Adrenal gland (tissue), 5 donors: Measurements from ENCODE around the gene NXPH3.

ENCODE experiments used
- POLR2A ChIP-seq, 2 donors: fragments of 450-650 bp; IDR thresholded peaks; one replicate each; pipeline ENCODE4 v1.6.1; 2017; ENCODE audit warnings: antibody characterized with exemption in 2 of 2, mild to moderate bottlenecking in 2 of 2, moderate library complexity in 1 of 2
- TF ChIP-seq, protein P1 (sequence below), 6 experiments: fragments of 450-650 bp in 4 of 6; fragments of 200-600 bp in 2 of 6; sonication (generic) in 1 of 6; IDR thresholded peaks; 1 replicate in 5 of 6; 2 replicates in 1 of 6; pipeline versions ENCODE4 v1.5.1 to v1.8.0; 2016 to 2021; ENCODE audit warnings: antibody characterized with exemption in 6 of 6, mild to moderate bottlenecking in 2 of 6, moderate library complexity in 1 of 6
- donor health status: DM: no; HTN: no; CAD: no.

DNA sequence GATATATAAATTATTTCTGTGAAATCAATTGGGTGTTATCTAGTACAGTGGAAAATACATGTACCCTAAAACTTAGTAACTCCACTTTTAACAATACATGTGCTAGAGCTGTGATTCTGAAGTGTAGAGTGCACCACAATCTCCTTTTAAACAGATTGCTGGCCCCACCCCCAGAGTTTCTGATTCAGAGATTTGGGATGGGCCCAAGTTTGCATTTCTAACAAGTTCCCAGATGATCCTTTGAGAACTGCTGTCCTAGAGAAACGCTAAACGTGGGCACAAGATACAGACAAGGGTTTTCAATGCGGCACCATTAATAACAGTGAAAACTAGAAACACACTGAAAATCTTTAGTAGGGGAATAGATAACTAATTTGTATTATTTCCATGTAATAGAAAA, 49.2 kb downstream of the NXPH3 start:
- TF ChIP-seq, protein P1, sequence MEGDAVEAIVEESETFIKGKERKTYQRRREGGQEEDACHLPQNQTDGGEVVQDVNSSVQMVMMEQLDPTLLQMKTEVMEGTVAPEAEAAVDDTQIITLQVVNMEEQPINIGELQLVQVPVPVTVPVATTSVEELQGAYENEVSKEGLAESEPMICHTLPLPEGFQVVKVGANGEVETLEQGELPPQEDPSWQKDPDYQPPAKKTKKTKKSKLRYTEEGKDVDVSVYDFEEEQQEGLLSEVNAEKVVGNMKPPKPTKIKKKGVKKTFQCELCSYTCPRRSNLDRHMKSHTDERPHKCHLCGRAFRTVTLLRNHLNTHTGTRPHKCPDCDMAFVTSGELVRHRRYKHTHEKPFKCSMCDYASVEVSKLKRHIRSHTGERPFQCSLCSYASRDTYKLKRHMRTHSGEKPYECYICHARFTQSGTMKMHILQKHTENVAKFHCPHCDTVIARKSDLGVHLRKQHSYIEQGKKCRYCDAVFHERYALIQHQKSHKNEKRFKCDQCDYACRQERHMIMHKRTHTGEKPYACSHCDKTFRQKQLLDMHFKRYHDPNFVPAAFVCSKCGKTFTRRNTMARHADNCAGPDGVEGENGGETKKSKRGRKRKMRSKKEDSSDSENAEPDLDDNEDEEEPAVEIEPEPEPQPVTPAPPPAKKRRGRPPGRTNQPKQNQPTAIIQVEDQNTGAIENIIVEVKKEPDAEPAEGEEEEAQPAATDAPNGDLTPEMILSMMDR (IDR thresholded peaks at IDR 0.05) = no peak
- no peak for TF ChIP-seq POLR2A (IDR thresholded peaks at IDR 0.05)
